SK-N-SH (cell line): ENCODE results near the gene ELP1. TPM values are rescaled to one million over a fixed set of nuclear protein-coding genes. Genes with fewer than 3 reads are reported as not detected.

ENCODE experiments used
- CTCF ChIA-PET: fragments of 300-600, 350-600 bp; formaldehyde crosslinking; extraction: SDS; loops from one replicate; lab custom pipeline; 2021; lab: Yijun Ruan, JAX
- POLR2A ChIA-PET: fragments of 350-600 bp; sonication (Branson Sonifier 250); formaldehyde crosslinking; extraction: SDS; loops from one replicate; lab custom pipeline; 2020; ENCODE audit warnings: antibody characterized with exemption, inconsistent platforms; lab: Yijun Ruan, JAX
- DNase-seq: peaks from one replicate; pipeline ENCODE4 v3.0.0; 2012
- H2AFZ ChIP-seq: fragments of 200-600 bp; sonication (generic); 2 replicates; pipeline ENCODE4 v1.8.1; 2016; ENCODE audit warnings: antibody characterized with exemption, mild to moderate bottlenecking, low read depth
- H3F3A ChIP-seq: fragments of 200-600 bp; sonication (generic); replicated peaks from 2 replicates; pipeline ENCODE3; 2016; ENCODE audit warnings: antibody characterized with exemption, mild to moderate bottlenecking; ENCODE audit not compliant: insufficient read depth
- H3K27ac ChIP-seq, 2 experiments: fragments of 200-500 bp in 1 of 2; fragments of 200-600 bp in 1 of 2; sonication (Bioruptor generic) in 1 of 2; sonication (generic), shearing (Covaris generic) in 1 of 2; 2 replicates each; pipeline versions ENCODE4 v1.5.1 to v1.6.1; 2014 to 2016; ENCODE audit warnings: low read depth in 2 of 2, inconsistent platforms in 1 of 2, low read length in 1 of 2, mild to moderate bottlenecking in 1 of 2, mixed read lengths in 1 of 2
- H3K27me3 ChIP-seq: fragments of 200-600 bp; sonication (generic), shearing (Covaris generic); 2 replicates; pipeline ENCODE4 v1.6.1; 2016; ENCODE audit warnings: mixed run types; ENCODE audit not compliant: insufficient read depth
- H3K36me3 ChIP-seq, 2 experiments: fragments of 200-500 bp in 1 of 2; fragments of 200-600 bp in 1 of 2; sonication (Bioruptor generic) in 1 of 2; sonication (generic) in 1 of 2; replicated peaks in 1 of 2; 2 replicates each; pipeline versions ENCODE3 to v1.5.1; 2014 to 2016; ENCODE audit warnings: low read length in 1 of 2, mild to moderate bottlenecking in 1 of 2; ENCODE audit not compliant: insufficient read depth in 2 of 2, control insufficient read depth in 1 of 2
- H3K4me1 ChIP-seq, 2 experiments: fragments of 200-500 bp in 1 of 2; fragments of 200-600 bp in 1 of 2; sonication (Bioruptor generic) in 1 of 2; sonication (generic), shearing (Covaris generic) in 1 of 2; 2 replicates each; pipeline versions ENCODE4 v1.5.1 to v1.6.1; 2014 to 2016; ENCODE audit warnings: low read depth in 1 of 2, low read length in 1 of 2, mixed run types in 1 of 2; ENCODE audit not compliant: insufficient read depth in 2 of 2, control insufficient read depth in 1 of 2
- H3K4me2 ChIP-seq: fragments of 200-600 bp; sonication (generic), shearing (Covaris generic); 2 replicates; pipeline ENCODE4 v1.6.1; 2017; ENCODE audit warnings: mixed run types
- H3K4me3 ChIP-seq, 2 experiments: fragments of 200-500 bp in 1 of 2; fragments of 200-600 bp in 1 of 2; sonication (Bioruptor generic) in 1 of 2; sonication (generic), shearing (Covaris generic) in 1 of 2; 2 replicates each; pipeline versions ENCODE4 v1.5.1 to v1.8.1; 2014 to 2016; ENCODE audit warnings: low read depth in 2 of 2, inconsistent platforms in 1 of 2, low read length in 1 of 2, mild to moderate bottlenecking in 1 of 2, mixed read lengths in 1 of 2, moderate library complexity in 1 of 2
- H3K79me2 ChIP-seq: fragments of 200-600 bp; sonication (generic); 2 replicates; pipeline ENCODE4 v1.8.1; 2017; ENCODE audit warnings: mild to moderate bottlenecking; ENCODE audit not compliant: insufficient read depth
- H3K9ac ChIP-seq: fragments of 200-600 bp; sonication (generic); 2 replicates; pipeline ENCODE4 v1.6.1; 2017; ENCODE audit warnings: mixed run types
- H3K9me2 ChIP-seq: fragments of 200-600 bp; sonication (generic); 2 replicates; pipeline ENCODE4 v1.6.1; 2017; ENCODE audit warnings: mixed run types
- H3K9me3 ChIP-seq: fragments of 200-600 bp; sonication (generic); 2 replicates; pipeline ENCODE4 v1.6.1; 2017; ENCODE audit warnings: mixed run types, mild to moderate bottlenecking, moderate library complexity
- H4K20me1 ChIP-seq: fragments of 200-600 bp; sonication (generic); 2 replicates; pipeline ENCODE4 v1.6.1; 2017; ENCODE audit warnings: mild to moderate bottlenecking, mixed run types; ENCODE audit not compliant: insufficient read depth
- CHD2 ChIP-seq: fragments of 150-350 bp; IDR thresholded peaks from 2 replicates; pipeline ENCODE4 v1.6.1; 2018; ENCODE audit warnings: low read length; ENCODE audit not compliant: partially characterized antibody
- EP300 ChIP-seq, 2 experiments: IDR thresholded peaks; 2 replicates each; pipeline versions ENCODE4 v1.4.0 to v1.6.1; 2012; ENCODE audit warnings: borderline replicate concordance in 1 of 2, low read depth in 1 of 2, low read length in 1 of 2
- FOSL2 ChIP-seq: IDR thresholded peaks from 2 replicates; pipeline ENCODE4 v1.4.0; 2012; ENCODE audit warnings: low read depth, mild to moderate bottlenecking, moderate library complexity, borderline replicate concordance
- FOXJ3 ChIP-seq: sonication (generic); formaldehyde crosslinking; IDR thresholded peaks from 2 replicates; pipeline ENCODE4 v1.5.1; 2020; ENCODE audit warnings: mild to moderate bottlenecking, missing genetic modification reagents
- FOXM1 ChIP-seq: IDR thresholded peaks from 2 replicates; pipeline ENCODE4 v1.4.0; 2012; ENCODE audit warnings: low read depth, mild to moderate bottlenecking
- GATA2 ChIP-seq: sonication (generic); formaldehyde crosslinking; IDR thresholded peaks from 2 replicates; pipeline ENCODE4 v1.5.0; 2020; ENCODE audit warnings: mild to moderate bottlenecking, missing genetic modification reagents
- JUND ChIP-seq: IDR thresholded peaks from 2 replicates; pipeline ENCODE4 v1.4.0; 2012
- MEF2A ChIP-seq: IDR thresholded peaks from 2 replicates; pipeline ENCODE4 v1.4.0; 2012; ENCODE audit warnings: low read depth, borderline replicate concordance
- RAD21 ChIP-seq: IDR thresholded peaks from 2 replicates; pipeline ENCODE4 v1.6.1; 2012; ENCODE audit warnings: mild to moderate bottlenecking, low read length
- SIN3A ChIP-seq: IDR thresholded peaks from 2 replicates; pipeline ENCODE4 v1.6.1; 2012; ENCODE audit warnings: low read depth, mild to moderate bottlenecking, low read length, moderate library complexity, borderline replicate concordance
- SMC3 ChIP-seq: IDR thresholded peaks from 2 replicates; pipeline ENCODE4 v1.6.1; 2012; ENCODE audit warnings: low read depth, low read length, improper control_type of control experiment
- TAF1 ChIP-seq: IDR thresholded peaks from 2 replicates; pipeline ENCODE4 v1.6.1; 2012; ENCODE audit warnings: low read depth, mild to moderate bottlenecking, low read length, moderate library complexity, borderline replicate concordance
- TCF12 ChIP-seq: IDR thresholded peaks from 2 replicates; pipeline ENCODE4 v1.4.0; 2012
- USF1 ChIP-seq: IDR thresholded peaks from 2 replicates; pipeline ENCODE4 v1.4.0; 2012; ENCODE audit warnings: low read depth, borderline replicate concordance
- YY1 ChIP-seq: IDR thresholded peaks from 2 replicates; pipeline ENCODE4 v1.4.0; 2012; ENCODE audit warnings: low read depth, mild to moderate bottlenecking
- ZBTB33 ChIP-seq: IDR thresholded peaks from 2 replicates; pipeline ENCODE4 v1.4.0; 2012; ENCODE audit warnings: low read depth, borderline replicate concordance
- WGBS: methylation state at CpG from one replicate; pipeline ENCODE4 v1.1.6; 2017; ENCODE audit warnings: low lambda C conversion rate; 5-methylcytosine and 5-hydroxymethylcytosine counted together
- polyA plus RNA-seq, 3 experiments: library from polyadenylated mRNA; depleted of rRNA; stranded (reverse); fragments of >200 nt; gene quantifications; 2 replicates each; pipeline ENCODE4 v1.2.3, GENCODE V29; 2012
- TF ChIP-seq, protein P1 (sequence below): IDR thresholded peaks from 2 replicates; pipeline ENCODE4; 2012
- TF ChIP-seq, protein P2 (sequence below): IDR thresholded peaks from 2 replicates; pipeline ENCODE4 v1.4.0; 2012; ENCODE audit warnings: low read depth
- TF ChIP-seq, protein P3 (sequence below): fragments of 200-600 bp; sonication (generic); IDR thresholded peaks from 2 replicates; pipeline ENCODE4 v1.6.1; 2017; ENCODE audit warnings: antibody characterized with exemption, mild to moderate bottlenecking, moderate library complexity

ELP1 gene
- polyA plus RNA-seq, 1 of the 3 experiments (the other 2 are of a cell fraction) = 19.1 TPM

DNA sequence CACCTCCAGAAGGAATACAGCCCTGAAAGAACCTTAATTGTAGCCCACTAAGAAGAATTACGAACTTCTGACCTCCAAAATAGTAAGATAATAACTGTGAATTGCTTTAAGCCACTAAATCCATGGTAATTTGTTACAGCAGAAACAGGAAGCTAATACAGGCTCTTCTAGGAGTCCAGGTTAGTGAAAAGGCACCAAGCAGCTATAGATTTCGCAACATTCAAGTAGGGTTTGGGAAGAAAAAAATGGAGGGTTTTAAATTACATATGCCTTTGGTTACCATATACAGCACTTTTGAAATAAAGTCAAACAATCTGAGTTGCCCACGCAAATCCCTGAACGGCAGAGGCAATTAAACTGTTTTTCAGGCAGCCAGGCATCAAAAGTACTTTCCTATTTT is 73.6 kb downstream of the ELP1 start:
- Histone ChIP-seq H3K4me3 (no peak overlapping the region), H3K9ac (no peak overlapping the region), H3K9me2 (no peaks in the 10 kb centered on the region), H3K36me3 (no peaks in the 10 kb centered on the region), H3K9me3 (no peaks in the 10 kb centered on the region), H3K4me1 (no peaks in the 10 kb centered on the region), H4K20me1 (no peaks in the 10 kb centered on the region), H2AFZ (no peak overlapping the region), H3K27ac (no peak overlapping the region), H3F3A (no peaks in the 10 kb centered on the region), H3K27me3 (no peaks in the 10 kb centered on the region), H3K4me2 (no peak overlapping the region), H3K79me2 (no peaks in the 10 kb centered on the region)
- CTCF ChIA-PET = no interaction called here
- no peak for TF ChIP-seq GATA2 (CRISPR knock-in tag)
- TF ChIP-seq SIN3A = no peak
- no peak for TF ChIP-seq USF1
- TF ChIP-seq RAD21 = no peak
- no peak for TF ChIP-seq YY1
- TF ChIP-seq, protein P1, sequence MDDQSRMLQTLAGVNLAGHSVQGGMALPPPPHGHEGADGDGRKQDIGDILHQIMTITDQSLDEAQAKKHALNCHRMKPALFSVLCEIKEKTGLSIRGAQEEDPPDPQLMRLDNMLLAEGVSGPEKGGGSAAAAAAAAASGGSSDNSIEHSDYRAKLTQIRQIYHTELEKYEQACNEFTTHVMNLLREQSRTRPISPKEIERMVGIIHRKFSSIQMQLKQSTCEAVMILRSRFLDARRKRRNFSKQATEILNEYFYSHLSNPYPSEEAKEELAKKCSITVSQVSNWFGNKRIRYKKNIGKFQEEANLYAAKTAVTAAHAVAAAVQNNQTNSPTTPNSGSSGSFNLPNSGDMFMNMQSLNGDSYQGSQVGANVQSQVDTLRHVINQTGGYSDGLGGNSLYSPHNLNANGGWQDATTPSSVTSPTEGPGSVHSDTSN = no peak
- no peak for TF ChIP-seq SMC3
- TF ChIP-seq, protein P2, sequence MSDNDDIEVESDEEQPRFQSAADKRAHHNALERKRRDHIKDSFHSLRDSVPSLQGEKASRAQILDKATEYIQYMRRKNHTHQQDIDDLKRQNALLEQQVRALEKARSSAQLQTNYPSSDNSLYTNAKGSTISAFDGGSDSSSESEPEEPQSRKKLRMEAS = no peak
- no peak for TF ChIP-seq MEF2A
- TF ChIP-seq CHD2 = no peak
- 60% methylated on average over 4 of the region's 4 CpGs for WGBS
- DNase-seq = no peak
- POLR2A ChIA-PET = no interaction called here

GRCh38 chr9:108859459-108860114 is 74.3 kb downstream of the ELP1 start:
- TF ChIP-seq EP300 (IDR thresholded peaks at IDR 0.05; ENCODE audit: borderline replicate concordance in 1 of 2, low read depth in 1 of 2, low read length in 1 of 2) (no peak), TAF1 (no peak), USF1 (no peak), RAD21 (no peak), FOSL2 (no peak), CHD2 (no peak), JUND (no peak), FOXJ3 (CRISPR knock-in tag) (no peak), TCF12 (no peak), ZBTB33 (no peak), FOXM1 (no peak)
- TF ChIP-seq, protein P1 = no peak
- TF ChIP-seq, protein P3, sequence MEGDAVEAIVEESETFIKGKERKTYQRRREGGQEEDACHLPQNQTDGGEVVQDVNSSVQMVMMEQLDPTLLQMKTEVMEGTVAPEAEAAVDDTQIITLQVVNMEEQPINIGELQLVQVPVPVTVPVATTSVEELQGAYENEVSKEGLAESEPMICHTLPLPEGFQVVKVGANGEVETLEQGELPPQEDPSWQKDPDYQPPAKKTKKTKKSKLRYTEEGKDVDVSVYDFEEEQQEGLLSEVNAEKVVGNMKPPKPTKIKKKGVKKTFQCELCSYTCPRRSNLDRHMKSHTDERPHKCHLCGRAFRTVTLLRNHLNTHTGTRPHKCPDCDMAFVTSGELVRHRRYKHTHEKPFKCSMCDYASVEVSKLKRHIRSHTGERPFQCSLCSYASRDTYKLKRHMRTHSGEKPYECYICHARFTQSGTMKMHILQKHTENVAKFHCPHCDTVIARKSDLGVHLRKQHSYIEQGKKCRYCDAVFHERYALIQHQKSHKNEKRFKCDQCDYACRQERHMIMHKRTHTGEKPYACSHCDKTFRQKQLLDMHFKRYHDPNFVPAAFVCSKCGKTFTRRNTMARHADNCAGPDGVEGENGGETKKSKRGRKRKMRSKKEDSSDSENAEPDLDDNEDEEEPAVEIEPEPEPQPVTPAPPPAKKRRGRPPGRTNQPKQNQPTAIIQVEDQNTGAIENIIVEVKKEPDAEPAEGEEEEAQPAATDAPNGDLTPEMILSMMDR = no peak
- H3K9me3 ChIP-seq = no peaks in the 10 kb centered on the region
- H3K27ac ChIP-seq = no peak overlapping the region
- H2AFZ ChIP-seq = no peak overlapping the region
- no peak overlapping the region for H3K4me2 ChIP-seq
- no peaks in the 10 kb centered on the region for H3K9me2 ChIP-seq
- H3K9ac ChIP-seq = no peak overlapping the region
- H3K4me1 ChIP-seq = no peaks in the 10 kb centered on the region
- no peaks in the 10 kb centered on the region for H3K27me3 ChIP-seq
- CTCF ChIA-PET = no interaction called here
- no peak for DNase-seq
- POLR2A ChIA-PET = no interaction called here
- 16% methylated on average over 3 of the region's 3 CpGs for WGBS
- H4K20me1 ChIP-seq = no peaks in the 10 kb centered on the region
- H3K79me2 ChIP-seq = no peaks in the 10 kb centered on the region
- no peaks in the 10 kb centered on the region for H3F3A ChIP-seq
- no peak overlapping the region for H3K4me3 ChIP-seq
- H3K36me3 ChIP-seq = no peaks in the 10 kb centered on the region
